Sigmoid colon (tissue), 7 donors: Measurements from ENCODE around the gene SHC3. TPM values are rescaled to one million over a fixed set of nuclear protein-coding genes. Genes with fewer than 3 reads are reported as not detected.
A peak's percentile ranks its signal among the peaks of the same experiment; 100 is the strongest.

Experiments
- DNase-seq: peaks from one replicate; pipeline ENCODE4 v3.0.0-alpha.2; 2019
- H3K27ac ChIP-seq, 4 donors: fragments of 200-600 bp; sonication (generic); one replicate each; pipeline ENCODE4 v1.5.1; 2016 to 2019; ENCODE audit warnings: mild to moderate bottlenecking in 1 of 4
- H3K27me3 ChIP-seq, 3 donors: fragments of 200-600 bp; sonication (generic); one replicate each; pipeline ENCODE4 v1.5.1; 2019; ENCODE audit warnings: mild to moderate bottlenecking in 1 of 3
- H3K36me3 ChIP-seq, 4 donors: fragments of 200-600 bp; sonication (generic); one replicate each; pipeline ENCODE4 v1.5.1; 2016 to 2019
- H3K4me1 ChIP-seq, 4 donors: fragments of 200-600 bp; sonication (generic); one replicate each; pipeline ENCODE4 v1.5.1; 2017 to 2019
- H3K4me3 ChIP-seq, 4 donors: fragments of 200-600 bp; sonication (generic); one replicate each; pipeline ENCODE4 v1.5.1; 2017 to 2019; ENCODE audit warnings: mild to moderate bottlenecking in 2 of 4, moderate library complexity in 1 of 4
- H3K9me3 ChIP-seq, 4 donors: fragments of 200-600 bp in 3 of 4; sonication (generic) in 3 of 4; one replicate each; pipeline versions ENCODE4 v1.5.1 to v1.6.1; 2013 to 2019
- EP300 ChIP-seq, 4 donors: sonication (generic); formaldehyde crosslinking; IDR thresholded peaks; one replicate each; pipeline ENCODE4 v1.6.1; 2017; ENCODE audit warnings: antibody characterized with exemption in 4 of 4
- POLR2A ChIP-seq, 2 donors: fragments of 450-650 bp; IDR thresholded peaks; one replicate each; pipeline ENCODE4 v1.6.1; 2016; ENCODE audit warnings: antibody characterized with exemption in 2 of 2, mild to moderate bottlenecking in 2 of 2, moderate library complexity in 2 of 2
- POLR2AphosphoS5 ChIP-seq, 4 donors: sonication (generic); formaldehyde crosslinking; IDR thresholded peaks; one replicate each; pipeline ENCODE4 v1.6.1; 2017; ENCODE audit warnings: antibody characterized with exemption in 4 of 4
- WGBS, 2 donors: extraction: QIAGEN DNeasy Blood & Tissue Kit; methylation state at CpG; one replicate each; pipeline ENCODE4 v1.1.7; 2013; 5-methylcytosine and 5-hydroxymethylcytosine counted together
- intact Hi-C: fragments of 100-400 bp; cut with DNase I; formaldehyde crosslinking; loops from one replicate; pipeline ENCODE4 v1.15.1; 2023
- polyA plus RNA-seq, 3 donors: library from polyadenylated mRNA; stranded (reverse); fragments of 200-250 nt; gene quantifications; one replicate each; pipeline ENCODE4 v1.2.3, GENCODE V29; 2013
- total RNA-seq, 4 donors: library from RNA; depleted of rRNA; stranded (reverse); fragments of >200 nt; gene quantifications; one replicate each; pipeline ENCODE4 v1.1.0, GENCODE V29; 2016
- TF ChIP-seq, protein P1 (sequence below), 4 experiments: fragments of 450-650 bp in 3 of 4; fragments of 200-600 bp in 1 of 4; IDR thresholded peaks; one replicate each; pipeline ENCODE4 v1.5.1; 2016 to 2019; ENCODE audit warnings: antibody characterized with exemption in 4 of 4, mild to moderate bottlenecking in 3 of 4, moderate library complexity in 2 of 4
- donor health status: healthy with polysubstance abuse.
- donor health status: Bipolar disorder and iron deficiency.
- donor health status: healthy.

SHC3 gene
- total and polyA plus RNA-seq, 7 donors: 0.32 to 14.7 (median 2.1) TPM; not detected in 1

DNA sequence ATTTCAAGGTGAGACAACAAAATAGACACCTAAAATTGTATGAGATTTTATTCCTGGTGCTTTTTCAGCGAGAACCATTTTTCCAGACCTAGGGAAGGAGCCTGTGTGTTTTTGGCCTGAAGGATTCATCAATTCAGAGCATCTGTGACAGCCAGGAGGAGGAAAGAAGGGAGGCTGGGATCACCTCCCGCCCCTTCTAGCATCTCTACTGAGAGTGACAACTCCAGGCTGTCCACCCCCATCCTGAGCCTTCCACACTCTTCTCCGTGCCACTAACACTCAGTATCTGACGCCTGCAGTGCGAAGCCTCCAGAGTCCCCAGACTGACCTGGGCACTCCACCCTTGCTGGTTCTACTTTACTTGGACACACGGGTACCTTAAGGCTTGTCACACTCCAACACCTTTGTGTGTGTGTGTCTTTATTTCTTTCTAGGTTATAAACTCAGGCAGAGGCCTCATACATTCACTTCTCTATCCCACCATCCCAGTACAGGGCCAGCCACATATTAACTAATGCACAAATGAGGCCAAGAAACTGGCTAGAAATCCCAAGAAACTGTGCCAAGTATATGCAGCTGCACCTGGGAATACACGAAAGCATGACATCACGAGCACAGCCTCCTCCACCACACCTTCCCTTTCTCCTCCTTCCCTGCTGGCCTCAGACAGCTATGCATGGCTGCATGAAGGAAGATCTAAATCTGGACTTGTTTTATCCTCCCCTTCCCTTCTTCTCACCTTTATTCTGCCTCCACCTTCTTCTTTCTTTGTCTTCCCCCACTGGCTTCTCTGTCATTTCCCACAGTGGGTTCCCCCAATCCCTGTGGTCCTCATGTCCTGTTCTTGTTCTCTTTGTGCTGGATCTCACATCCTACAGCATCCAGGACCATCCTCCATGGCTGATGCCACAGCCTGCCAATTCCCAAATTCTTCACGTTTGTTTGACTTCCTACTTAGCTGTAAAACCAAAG, 171.3 kb downstream of the SHC3 start:
- no peak for DNase-seq
- intact Hi-C loops: loop anchor here (10.0 kb wide), 1 partner anchor 902 kb away; no protein-coding TSS in a partner anchor
- H3K4me1 ChIP-seq: peaks cover 0 to 9% (median 3%) of the 10 kb centered on the region in 4 donors

DNA sequence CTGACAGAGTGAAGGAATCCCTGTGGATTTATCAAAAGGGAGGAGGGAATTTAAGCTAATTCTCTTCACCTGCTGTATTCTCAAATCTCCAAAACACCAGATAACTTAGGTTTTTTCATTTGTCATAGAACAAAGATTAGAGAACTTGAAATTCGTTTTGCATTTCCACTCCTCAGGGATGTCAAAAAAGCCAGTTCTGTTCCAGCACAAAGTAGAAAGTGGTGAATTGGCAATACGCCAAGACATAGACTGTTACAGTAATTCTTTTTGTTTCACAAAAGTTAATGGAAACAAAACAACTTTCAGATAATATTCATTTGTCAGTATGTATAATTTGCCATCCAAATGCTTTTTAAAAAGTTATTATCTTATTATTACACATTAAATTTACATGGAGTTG, 172.4 kb downstream of the SHC3 start:
- 26 to 51% methylated on average over 2 of the region's 2 CpGs for WGBS, 2 donors
- intact Hi-C loops: loop anchor here (10.0 kb wide), 1 partner anchor 901 kb away; no protein-coding TSS in a partner anchor
- Histone ChIP-seq H3K36me3 (no peaks in the 10 kb centered on the region), H3K9me3 (no peaks in the 10 kb centered on the region), H3K27me3 (no peaks in the 10 kb centered on the region), H3K27ac (peak overlapping the region in 1 of 4 donors; percentile 17), H3K4me1 (peaks cover 0 to 14% (median 7%) of the 10 kb centered on the region in 4 donors), H3K4me3 (no peak overlapping the region)
- TF ChIP-seq POLR2A (IDR thresholded peaks at IDR 0.05) (no peak), EP300 (IDR thresholded peaks at IDR 0.05) (no peak), POLR2AphosphoS5 (IDR thresholded peaks at IDR 0.05) (no peak)
- TF ChIP-seq, protein P1, sequence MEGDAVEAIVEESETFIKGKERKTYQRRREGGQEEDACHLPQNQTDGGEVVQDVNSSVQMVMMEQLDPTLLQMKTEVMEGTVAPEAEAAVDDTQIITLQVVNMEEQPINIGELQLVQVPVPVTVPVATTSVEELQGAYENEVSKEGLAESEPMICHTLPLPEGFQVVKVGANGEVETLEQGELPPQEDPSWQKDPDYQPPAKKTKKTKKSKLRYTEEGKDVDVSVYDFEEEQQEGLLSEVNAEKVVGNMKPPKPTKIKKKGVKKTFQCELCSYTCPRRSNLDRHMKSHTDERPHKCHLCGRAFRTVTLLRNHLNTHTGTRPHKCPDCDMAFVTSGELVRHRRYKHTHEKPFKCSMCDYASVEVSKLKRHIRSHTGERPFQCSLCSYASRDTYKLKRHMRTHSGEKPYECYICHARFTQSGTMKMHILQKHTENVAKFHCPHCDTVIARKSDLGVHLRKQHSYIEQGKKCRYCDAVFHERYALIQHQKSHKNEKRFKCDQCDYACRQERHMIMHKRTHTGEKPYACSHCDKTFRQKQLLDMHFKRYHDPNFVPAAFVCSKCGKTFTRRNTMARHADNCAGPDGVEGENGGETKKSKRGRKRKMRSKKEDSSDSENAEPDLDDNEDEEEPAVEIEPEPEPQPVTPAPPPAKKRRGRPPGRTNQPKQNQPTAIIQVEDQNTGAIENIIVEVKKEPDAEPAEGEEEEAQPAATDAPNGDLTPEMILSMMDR (IDR thresholded peaks at IDR 0.05): no peak
- no peak for DNase-seq

More for the DNA sequence above, 171.3 kb downstream of the SHC3 start:
- Histone ChIP-seq H3K27ac (no peak overlapping the region), H3K27me3 (no peaks in the 10 kb centered on the region), H3K4me3 (no peak overlapping the region), H3K9me3 (no peaks in the 10 kb centered on the region), H3K36me3 (no peaks in the 10 kb centered on the region)
- TF ChIP-seq, protein P1 (IDR thresholded peaks at IDR 0.05): no peak
- TF ChIP-seq EP300 (IDR thresholded peaks at IDR 0.05) (no peak), POLR2A (IDR thresholded peaks at IDR 0.05) (no peak), POLR2AphosphoS5 (IDR thresholded peaks at IDR 0.05) (no peak)
- WGBS, 2 donors: 46 to 71% methylated on average over 9 of the region's 9 CpGs

DNA sequence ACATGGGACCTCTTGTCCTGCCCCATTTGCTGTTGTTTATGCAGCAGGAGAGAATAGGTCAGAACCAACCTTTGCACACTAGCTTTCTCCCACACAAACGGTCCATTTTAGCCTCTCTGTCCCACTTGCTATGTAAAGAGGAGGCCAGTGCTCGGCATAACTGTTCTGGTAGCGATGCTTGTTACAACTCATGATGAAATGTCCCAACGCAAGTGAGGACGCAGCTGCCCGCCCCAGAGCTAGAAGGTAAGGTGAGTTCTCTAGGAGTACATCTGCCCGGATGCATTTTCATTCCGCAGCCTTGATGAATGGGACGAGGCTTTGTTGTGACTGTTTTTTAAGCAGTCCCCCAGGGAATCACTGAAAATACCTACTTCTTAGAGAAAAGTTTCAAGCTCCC, 173.3 kb downstream of the SHC3 start:
- H3K4me1 ChIP-seq: peaks cover 0 to 24% (median 16%) of the 10 kb centered on the region in 4 donors
- intact Hi-C loops: loop anchor here (10.0 kb wide), 1 partner anchor 901 kb away; no protein-coding TSS in a partner anchor
- TF ChIP-seq POLR2AphosphoS5 (IDR thresholded peaks at IDR 0.05) (no peak), POLR2A (IDR thresholded peaks at IDR 0.05) (no peak), EP300 (IDR thresholded peaks at IDR 0.05) (no peak)
- TF ChIP-seq, protein P1 (IDR thresholded peaks at IDR 0.05): no peak
- no peaks in the 10 kb centered on the region for H3K9me3 ChIP-seq
- no peak overlapping the region for H3K27ac ChIP-seq
- WGBS, 2 donors: 86 to 91% methylated on average over 9 of the region's 9 CpGs
- H3K36me3 ChIP-seq: no peaks in the 10 kb centered on the region
- no peak for DNase-seq
- H3K27me3 ChIP-seq: no peaks in the 10 kb centered on the region
- H3K4me3 ChIP-seq: no peak overlapping the region

DNA sequence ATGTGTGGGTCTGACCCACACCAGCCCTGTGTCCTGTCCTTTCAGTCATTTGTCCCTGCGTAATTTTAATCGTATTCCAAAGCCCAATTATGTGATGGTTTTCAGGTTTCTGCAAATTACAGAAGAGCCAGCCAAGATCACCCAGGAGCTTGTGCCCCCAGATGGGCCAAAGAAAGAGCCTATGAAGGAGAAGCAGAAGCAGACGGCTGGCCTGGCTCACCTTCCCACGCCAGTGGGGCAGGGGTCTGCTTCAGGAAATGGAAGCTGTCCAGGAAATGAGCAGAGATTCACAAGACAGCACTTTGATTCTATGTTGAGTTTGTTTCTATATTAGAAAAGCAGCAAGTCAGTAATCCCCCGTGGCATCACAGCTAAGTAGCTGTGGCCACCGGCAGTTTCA, 175.6 kb downstream of the SHC3 start:
- peak overlapping the region in 1 of 4 donors; percentile 98 for H3K27ac ChIP-seq

More for the DNA sequence above, 175.6 kb downstream of the SHC3 start:
- DNase-seq: no peak
- Histone ChIP-seq H3K4me3 (no peak overlapping the region), H3K27me3 (no peaks in the 10 kb centered on the region), H3K36me3 (no peaks in the 10 kb centered on the region), H3K9me3 (no peaks in the 10 kb centered on the region), H3K4me1 (peaks cover 0 to 41% (median 38%) of the 10 kb centered on the region in 4 donors)
- TF ChIP-seq POLR2A (IDR thresholded peaks at IDR 0.05) (no peak), EP300 (IDR thresholded peaks at IDR 0.05) (no peak)
- intact Hi-C loops: loop anchor here (10.0 kb wide), 1 partner anchor 898 kb away; no protein-coding TSS in a partner anchor
- WGBS, 2 donors: 84 to 87% methylated on average over 6 of the region's 6 CpGs
